Smooth muscle cell (in vitro differentiated cells): ENCODE measurements around the gene IL3. TPM values are rescaled to one million over a fixed set of nuclear protein-coding genes. Genes with fewer than 3 reads are reported as not detected.

Experiments
- DNase-seq: peaks from one replicate; lab custom pipeline; 2025; ENCODE audit not compliant: unreplicated experiment; lab: John Stamatoyannopoulos, UW
- H2AFZ ChIP-seq: fragments of 200-600 bp; sonication (generic); 2 replicates; pipeline ENCODE4 v1.6.0; 2016; ENCODE audit warnings: antibody characterized with exemption, low read depth, mild to moderate bottlenecking
- H3F3A ChIP-seq: fragments of 200-600 bp; sonication (generic); 2 replicates; pipeline ENCODE4 v1.6.0; 2017; ENCODE audit warnings: antibody characterized with exemption, low read depth
- H3K27ac ChIP-seq: fragments of 200-600 bp; sonication (generic); 2 replicates; pipeline ENCODE4 v1.5.1; 2016; ENCODE audit warnings: low read depth, mild to moderate bottlenecking
- H3K27me3 ChIP-seq: fragments of 200-600 bp; sonication (generic); 2 replicates; pipeline ENCODE4 v1.6.1; 2016; ENCODE audit warnings: low read depth, mild to moderate bottlenecking
- H3K36me3 ChIP-seq: fragments of 200-600 bp; sonication (generic); 2 replicates; pipeline ENCODE4 v1.5.1; 2016; ENCODE audit warnings: low read depth
- H3K4me1 ChIP-seq: fragments of 200-600 bp; sonication (generic); 2 replicates; pipeline ENCODE4 v1.5.1; 2016; ENCODE audit warnings: low read depth
- H3K4me2 ChIP-seq: fragments of 200-600 bp; sonication (generic); 2 replicates; pipeline ENCODE4 v1.6.0; 2016; ENCODE audit warnings: mild to moderate bottlenecking
- H3K4me3 ChIP-seq: fragments of 200-600 bp; sonication (generic); 2 replicates; pipeline ENCODE4 v1.5.1; 2016; ENCODE audit warnings: mild to moderate bottlenecking
- H3K79me2 ChIP-seq: fragments of 200-600 bp; sonication (generic); 2 replicates; pipeline ENCODE4 v1.6.0; 2016; ENCODE audit warnings: low read depth, mild to moderate bottlenecking
- H3K9ac ChIP-seq: fragments of 200-600 bp; sonication (generic); 2 replicates; pipeline ENCODE4 v1.6.0; 2016; ENCODE audit warnings: low read depth
- H3K9me3 ChIP-seq: fragments of 200-600 bp; sonication (generic); replicated peaks from 2 replicates; pipeline ENCODE4 v1.5.1; 2016; ENCODE audit warnings: low read depth
- H4K20me1 ChIP-seq: fragments of 200-600 bp; sonication (generic); 2 replicates; pipeline ENCODE4 v1.6.0; 2016; ENCODE audit warnings: low read depth
- CTCF ChIP-seq: fragments of 200-600 bp; sonication (generic); IDR thresholded peaks from 2 replicates; pipeline ENCODE4 v1.5.1; 2017; ENCODE audit warnings: borderline replicate concordance, mild to moderate bottlenecking, antibody characterized with exemption; ENCODE audit not compliant: insufficient read depth, poor library complexity, severe bottlenecking
- WGBS: methylation state at CpG from one replicate; pipeline ENCODE4 v1.1.7; 2016; ENCODE audit warnings: low lambda C conversion rate; 5-methylcytosine and 5-hydroxymethylcytosine counted together
- polyA plus RNA-seq: library from polyadenylated mRNA; unstranded; fragments of >200 nt; fragmentation: Nextera tagmentation; extraction: Ambion mirVana; gene quantifications from 2 replicates; pipeline ENCODE4 v1.2.1, GENCODE V29; 2016
- total RNA-seq: library from RNA; depleted of rRNA; stranded (reverse); fragments of >200 nt; gene quantifications from 2 replicates; pipeline ENCODE4 v1.2.3, GENCODE V29; 2014

IL3 gene
- total and polyA plus RNA-seq, 2 experiments from 2014 or later: not detected

GRCh38 chr5:132025403-132025971, 35.0 kb upstream of the IL3 start:
- Histone ChIP-seq H3K36me3 (no peaks in the 10 kb centered on the region), H3K4me2 (no peak overlapping the region), H3K27me3 (peaks cover 7% of the 10 kb centered on the region), H3K27ac (no peak overlapping the region), H3K9me3 (no peaks in the 10 kb centered on the region), H3K9ac (no peak overlapping the region), H3F3A (no peaks in the 10 kb centered on the region), H4K20me1 (no peaks in the 10 kb centered on the region), H3K4me1 (no peaks in the 10 kb centered on the region), H3K79me2 (no peaks in the 10 kb centered on the region), H2AFZ (no peak overlapping the region), H3K4me3 (no peak overlapping the region)
- no peak for TF ChIP-seq CTCF
- DNase-seq: no peak
- 86% methylated on average over 7 of the region's 7 CpGs for WGBS

GRCh38 chr5:132026516-132027008, 33.9 kb upstream of the IL3 start:
- 72% methylated on average over 5 of the region's 5 CpGs for WGBS
- H3K4me1 ChIP-seq: no peaks in the 10 kb centered on the region
- H3K9ac ChIP-seq: no peak overlapping the region
- no peak for TF ChIP-seq CTCF
- H3K4me2 ChIP-seq: no peak overlapping the region
- no peaks in the 10 kb centered on the region for H3F3A ChIP-seq
- H3K79me2 ChIP-seq: no peaks in the 10 kb centered on the region
- no peak for DNase-seq
- no peak overlapping the region for H3K27ac ChIP-seq
- H3K27me3 ChIP-seq: peaks cover 7% of the 10 kb centered on the region
- no peaks in the 10 kb centered on the region for H4K20me1 ChIP-seq
- H2AFZ ChIP-seq: no peak overlapping the region
- H3K9me3 ChIP-seq: no peaks in the 10 kb centered on the region
- H3K4me3 ChIP-seq: no peak overlapping the region
- no peaks in the 10 kb centered on the region for H3K36me3 ChIP-seq

GRCh38 chr5:132027027-132027426, 33.4 kb upstream of the IL3 start:
- Histone ChIP-seq H3F3A (no peaks in the 10 kb centered on the region), H4K20me1 (no peaks in the 10 kb centered on the region), H2AFZ (no peak overlapping the region), H3K27me3 (peaks cover 2% of the 10 kb centered on the region), H3K9ac (no peak overlapping the region), H3K36me3 (no peaks in the 10 kb centered on the region), H3K79me2 (no peaks in the 10 kb centered on the region), H3K4me1 (no peaks in the 10 kb centered on the region), H3K4me3 (no peak overlapping the region), H3K4me2 (no peak overlapping the region), H3K27ac (no peak overlapping the region), H3K9me3 (no peaks in the 10 kb centered on the region)
- WGBS: 94% methylated on average over 2 of the region's 2 CpGs
- no peak for DNase-seq
- no peak for TF ChIP-seq CTCF
